ENCODE results near the gene LIN7C. TPM values are rescaled to one million over a fixed set of nuclear protein-coding genes. Genes with fewer than 3 reads are reported as not detected.

LIN7C gene
- total and polyA plus RNA-seq, 2 of the 13 experiments (the other 11 are each of a cell fraction or from before 2014, with no cell fraction given) = 14.8 to 37.2 TPM

GRCh38 chr11:27470166-27470565 is 36.4 kb downstream of the LIN7C start:
- ChIA-PET CTCF (ENCODE audit: low intra/inter-chr PET ratio, low total read pairs) (no interaction called here), POLR2A (interaction anchor here (1.0 to 1.1 kb wide), 2 partner anchors 75 to 96 kb away, joined by 3 to 4 read pairs; no protein-coding TSS in a partner anchor)
- DNase-seq (ENCODE audit: low spot score) = no peak
- peak overlapping the region; percentile 64 to 92 (median 85) for H3K4me3 ChIP-seq (replicated peaks in 1 of 3; ENCODE audit: insufficient read depth in 1 of 3, low read depth in 2 of 3, low read length in 3 of 3)
- H3K4me2 ChIP-seq (ENCODE audit: low read depth, low read length) = peak overlapping the region; percentile 85
- H3K9me3 ChIP-seq (ENCODE audit: low read length) = no peaks in the 10 kb centered on the region
- BruUV-seq (replicated peaks) = TSS peak; percentile 34
- H3K27ac ChIP-seq (ENCODE audit: extremely low read length, insufficient read depth, low read length) = peak overlapping the region; percentile 90
- intact Hi-C loops (cut with micrococcal nuclease; ENCODE audit: unreplicated experiment) = loop anchor here (5.0 kb wide), 1 partner anchor 173 kb away; no protein-coding TSS in a partner anchor
- no peak for TF ChIP-seq GPN1 (CRISPR knock-in tag; IDR thresholded peaks at IDR 0.05; ENCODE audit: borderline replicate concordance)
- TF ChIP-seq RFX5 (IDR thresholded peaks at IDR 0.05; ENCODE audit: low read depth, low read length) = no peak
- TF ChIP-seq SETDB1 (CRISPR knock-in tag; IDR thresholded peaks at IDR 0.05; ENCODE audit: borderline replicate concordance) = no peak
- no peak for TF ChIP-seq ZKSCAN5 (CRISPR knock-in tag; IDR thresholded peaks at IDR 0.05)
- TF ChIP-seq HMGXB4 (CRISPR knock-in tag; IDR thresholded peaks at IDR 0.05; ENCODE audit: borderline replicate concordance in 1 of 2, low read depth in 1 of 2) = no peak
- TF ChIP-seq KIAA2018 (CRISPR knock-in tag; IDR thresholded peaks at IDR 0.05; ENCODE audit: borderline replicate concordance) = no peak
- TF ChIP-seq ZNF143 (CRISPR knock-in tag; IDR thresholded peaks at IDR 0.05) = no peak
- TF ChIP-seq GTF3A (CRISPR knock-in tag; conservative IDR thresholded peaks at IDR 0.05) = no peak
- no peak for TF ChIP-seq PRMT3 (CRISPR knock-in tag; IDR thresholded peaks at IDR 0.05; ENCODE audit: borderline replicate concordance, low read depth)
- in situ Hi-C loops (cut with HindIII; ENCODE audit: extremely low pct_ligation_motif_present, low pct_unique_long_range_greater_than_20kb) = loop anchor here (5.0 kb wide), 1 partner anchor 98 kb away; no protein-coding TSS in a partner anchor
- FAIRE-seq = no peak
- H3K36me3 ChIP-seq (replicated peaks in 1 of 2; ENCODE audit: control insufficient read depth in 1 of 2, insufficient read depth in 2 of 2, low read length in 2 of 2) = no peaks in the 10 kb centered on the region
- H4K20me1 ChIP-seq (ENCODE audit: insufficient read depth, low read length) = peaks cover 8% of the 10 kb centered on the region
- peaks cover 59% of the 10 kb centered on the region for H3K4me1 ChIP-seq (ENCODE audit: insufficient read depth, low read length)
- 4% methylated on average over 3 of the region's 3 CpGs for WGBS (ENCODE audit: low lambda C conversion rate)
- H3K27me3 ChIP-seq (ENCODE audit: control insufficient read depth in 1 of 2, insufficient read depth in 2 of 2, low read length in 2 of 2) = no peaks in the 10 kb centered on the region; a peak in 1 of 5 replicates
- H2AFZ ChIP-seq (ENCODE audit: low read length) = no peak overlapping the region
- peaks cover 84% of the 10 kb centered on the region for H3K79me2 ChIP-seq (ENCODE audit: insufficient read depth, low read length)
- H3K9ac ChIP-seq (ENCODE audit: insufficient read depth, low read depth, low read length) = peak overlapping the region; percentile 90
- ATAC-seq = no peak
